HG02571 (cell line): ENCODE data around the gene DACH1.

Experiments used
- ATAC-seq: cut with Tn5 transposase; IDR thresholded peaks from one replicate; pipeline ENCODE4 v1.9.1; 2021; ENCODE audit warnings: mild to moderate bottlenecking, moderate library complexity; ENCODE audit not compliant: unreplicated experiment

DACH1 gene

GRCh38 chr13:71632206-71632605, 234.8 kb downstream of the DACH1 start:
- ATAC-seq: no peak

GRCh38 chr13:71629167-71629566, 237.8 kb downstream of the DACH1 start:
- no peak for ATAC-seq

- ATAC-seq: no peak
These were observed 240.4 kb downstream of the DACH1 start for GRCh38 chr13:71626421-71627117.

GRCh38 chr13:71625694-71626093, 241.3 kb downstream of the DACH1 start:
- ATAC-seq: no peak

GRCh38 chr13:71624653-71625600, 242.1 kb downstream of the DACH1 start:
- no peak for ATAC-seq

- no peak for ATAC-seq
These were observed 245.6 kb downstream of the DACH1 start for GRCh38 chr13:71621174-71622124.

- ATAC-seq: no peak
These were observed 247.9 kb downstream of the DACH1 start for GRCh38 chr13:71619096-71619495.

- no peak for ATAC-seq
These were observed 248.8 kb downstream of the DACH1 start for GRCh38 chr13:71618159-71618558.

- ATAC-seq: no peak
These were observed 249.7 kb downstream of the DACH1 start for GRCh38 chr13:71617265-71617664.

- ATAC-seq: no peak
These were observed 253.8 kb downstream of the DACH1 start for GRCh38 chr13:71613066-71613745.

- no peak for ATAC-seq
These were observed 255.7 kb downstream of the DACH1 start for GRCh38 chr13:71611292-71611691.

- ATAC-seq: no peak
These were observed 256.1 kb downstream of the DACH1 start for GRCh38 chr13:71610876-71611275.

- ATAC-seq: no peak
These were observed 257.7 kb downstream of the DACH1 start for GRCh38 chr13:71609271-71609670.

- no peak for ATAC-seq
These were observed 259.4 kb downstream of the DACH1 start for GRCh38 chr13:71607575-71607974.

- ATAC-seq: no peak
These were observed 260.2 kb downstream of the DACH1 start for GRCh38 chr13:71606818-71607217.

GRCh38 chr13:71605744-71606143, 261.3 kb downstream of the DACH1 start:
- no peak for ATAC-seq

- no peak for ATAC-seq
These were observed 263.7 kb downstream of the DACH1 start for GRCh38 chr13:71603255-71603654.

- ATAC-seq: no peak
These were observed 264.7 kb downstream of the DACH1 start for GRCh38 chr13:71602344-71602743.

GRCh38 chr13:71597150-71597549, 269.9 kb downstream of the DACH1 start:
- ATAC-seq: no peak

- ATAC-seq: no peak
These were observed 270.9 kb downstream of the DACH1 start for GRCh38 chr13:71596116-71596515.
